ENCODE results near the gene ZNF423.

The ZNF423 gene

DNA sequence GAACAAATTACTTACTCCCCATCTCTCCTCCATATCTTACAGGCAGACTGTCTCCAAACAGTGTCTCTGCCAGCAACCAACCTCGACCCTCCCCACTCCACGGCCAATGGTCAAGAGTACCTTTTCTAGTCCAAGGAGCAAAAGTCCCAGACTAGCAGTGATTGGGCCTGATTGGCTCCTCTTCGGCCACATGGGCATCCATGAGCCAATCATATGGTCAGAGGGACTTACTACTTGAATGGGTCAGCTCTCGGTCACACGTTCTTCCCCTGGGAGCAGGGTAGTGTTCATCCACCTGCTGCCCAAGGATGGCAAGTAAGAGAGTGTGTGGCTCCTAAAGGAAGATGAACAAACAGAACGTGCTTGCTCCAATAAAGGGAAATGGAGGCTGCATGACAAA lies 397.7 kb downstream of the ZNF423 start:
- Histone ChIP-seq H3K4me2 (ENCODE audit: low read length) (no peak overlapping the region), H3K9me3 (replicated peaks; ENCODE audit: low read length) (no peaks in the 10 kb centered on the region), H3K9ac (ENCODE audit: low read depth, low read length) (no peak overlapping the region), H3K27me3 (ENCODE audit: control insufficient read depth, insufficient read depth, low read length) (no peaks in the 10 kb centered on the region), H3K4me3 (ENCODE audit: low read length) (no peak overlapping the region), H3K4me1 (ENCODE audit: control insufficient read depth, insufficient read depth, low read length) (no peaks in the 10 kb centered on the region), H3K36me3 (ENCODE audit: insufficient read depth, low read length) (no peaks in the 10 kb centered on the region)

DNA sequence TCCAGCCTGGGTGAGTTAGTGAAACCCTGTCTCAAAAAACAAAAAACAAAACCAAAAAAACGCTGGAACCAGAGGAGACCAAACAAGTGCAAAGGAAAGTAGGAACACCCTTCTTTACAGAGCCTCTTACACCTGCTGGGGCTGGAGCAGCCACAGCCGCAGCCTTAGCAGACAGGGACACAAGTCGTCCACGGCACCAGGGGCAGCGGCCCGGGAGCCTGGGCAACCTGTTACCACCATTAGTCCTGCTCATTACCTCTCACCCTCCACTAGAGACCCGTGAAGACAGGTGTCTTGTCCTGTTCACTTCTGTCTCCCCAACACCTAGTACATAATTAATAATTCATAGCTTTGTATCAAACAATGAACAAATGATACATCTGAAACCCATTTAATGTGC lies 398.7 kb downstream of the ZNF423 start:
- no peak overlapping the region for H3K9ac ChIP-seq (ENCODE audit: low read depth, low read length)
- no peak overlapping the region for H3K4me3 ChIP-seq (ENCODE audit: low read length)
- no peaks in the 10 kb centered on the region for H3K9me3 ChIP-seq (replicated peaks; ENCODE audit: low read length)
- H3K4me2 ChIP-seq (ENCODE audit: low read length), result no peak overlapping the region
- H3K36me3 ChIP-seq (ENCODE audit: insufficient read depth, low read length), result no peaks in the 10 kb centered on the region
- H3K27me3 ChIP-seq (ENCODE audit: control insufficient read depth, insufficient read depth, low read length), result no peaks in the 10 kb centered on the region
- no peaks in the 10 kb centered on the region for H3K4me1 ChIP-seq (ENCODE audit: control insufficient read depth, insufficient read depth, low read length)

DNA sequence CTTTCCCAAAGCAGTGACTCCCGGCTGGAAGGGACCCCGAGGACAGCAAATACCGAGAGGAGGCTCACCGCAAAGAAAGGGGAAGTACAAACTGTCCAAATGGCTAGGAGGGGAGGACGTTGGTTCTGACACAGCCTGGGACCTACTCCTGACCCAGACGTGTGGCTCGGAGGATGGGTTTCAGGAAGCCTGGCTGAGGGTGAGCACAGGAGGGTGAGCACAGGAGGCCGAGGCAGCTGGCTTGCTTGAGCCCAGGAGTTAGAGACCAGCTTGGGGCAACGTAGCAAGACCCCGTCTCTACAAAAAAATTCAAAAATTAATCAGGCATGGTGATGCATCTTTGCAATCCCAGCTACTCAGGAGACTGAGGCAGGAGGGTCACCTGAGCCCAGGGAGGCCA lies 399.1 kb downstream of the ZNF423 start:
- Histone ChIP-seq H3K4me3 (ENCODE audit: low read length) (no peak overlapping the region), H3K27me3 (ENCODE audit: control insufficient read depth, insufficient read depth, low read length) (no peaks in the 10 kb centered on the region), H3K9me3 (replicated peaks; ENCODE audit: low read length) (no peaks in the 10 kb centered on the region), H3K4me1 (ENCODE audit: control insufficient read depth, insufficient read depth, low read length) (no peaks in the 10 kb centered on the region), H3K4me2 (ENCODE audit: low read length) (no peak overlapping the region), H3K9ac (ENCODE audit: low read depth, low read length) (no peak overlapping the region), H3K36me3 (ENCODE audit: insufficient read depth, low read length) (no peaks in the 10 kb centered on the region)

DNA sequence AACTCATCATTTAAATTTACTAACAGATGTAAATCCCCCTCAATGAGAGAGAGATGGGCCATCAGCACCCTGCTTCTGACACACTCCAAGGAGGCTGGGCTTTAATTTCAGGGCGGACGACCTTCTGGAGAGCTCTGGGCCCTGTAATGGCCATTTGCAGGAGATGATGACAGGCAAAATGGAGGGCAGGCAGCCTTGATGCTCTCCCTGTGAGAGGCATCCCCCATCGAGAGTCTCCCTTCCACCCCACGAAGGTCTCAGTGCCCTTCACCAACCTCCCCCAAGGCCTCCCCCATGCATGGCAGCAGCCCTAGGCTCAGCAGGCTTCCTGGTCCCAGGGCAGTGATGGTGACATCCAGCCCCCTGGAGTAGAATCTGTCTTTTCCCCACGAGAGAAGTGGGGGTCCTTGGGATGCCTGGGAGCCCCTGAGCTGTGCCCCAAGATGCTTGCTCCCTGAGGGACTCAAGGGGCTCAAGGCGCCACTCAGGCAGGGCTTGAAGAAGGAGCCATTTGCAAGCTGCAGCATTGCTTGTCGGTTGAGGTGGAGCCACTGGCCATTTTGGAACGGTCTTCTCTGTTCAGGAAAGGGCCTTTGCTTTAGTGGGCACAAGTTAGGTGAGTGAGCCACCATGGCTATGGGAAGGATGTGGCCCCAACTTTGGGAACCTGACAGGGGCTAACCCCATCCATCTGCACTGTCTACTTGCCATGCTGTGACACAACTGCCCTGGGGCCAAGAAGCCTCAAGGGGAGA lies 399.7 kb downstream of the ZNF423 start:
- Histone ChIP-seq H3K9me3 (replicated peaks; ENCODE audit: low read length) (no peaks in the 10 kb centered on the region), H3K4me2 (ENCODE audit: low read length) (no peak overlapping the region), H3K36me3 (ENCODE audit: insufficient read depth, low read length) (no peaks in the 10 kb centered on the region), H3K27me3 (ENCODE audit: control insufficient read depth, insufficient read depth, low read length) (no peaks in the 10 kb centered on the region), H3K9ac (ENCODE audit: low read depth, low read length) (no peak overlapping the region), H3K4me1 (ENCODE audit: control insufficient read depth, insufficient read depth, low read length) (no peaks in the 10 kb centered on the region), H3K4me3 (ENCODE audit: low read length) (no peak overlapping the region)

DNA sequence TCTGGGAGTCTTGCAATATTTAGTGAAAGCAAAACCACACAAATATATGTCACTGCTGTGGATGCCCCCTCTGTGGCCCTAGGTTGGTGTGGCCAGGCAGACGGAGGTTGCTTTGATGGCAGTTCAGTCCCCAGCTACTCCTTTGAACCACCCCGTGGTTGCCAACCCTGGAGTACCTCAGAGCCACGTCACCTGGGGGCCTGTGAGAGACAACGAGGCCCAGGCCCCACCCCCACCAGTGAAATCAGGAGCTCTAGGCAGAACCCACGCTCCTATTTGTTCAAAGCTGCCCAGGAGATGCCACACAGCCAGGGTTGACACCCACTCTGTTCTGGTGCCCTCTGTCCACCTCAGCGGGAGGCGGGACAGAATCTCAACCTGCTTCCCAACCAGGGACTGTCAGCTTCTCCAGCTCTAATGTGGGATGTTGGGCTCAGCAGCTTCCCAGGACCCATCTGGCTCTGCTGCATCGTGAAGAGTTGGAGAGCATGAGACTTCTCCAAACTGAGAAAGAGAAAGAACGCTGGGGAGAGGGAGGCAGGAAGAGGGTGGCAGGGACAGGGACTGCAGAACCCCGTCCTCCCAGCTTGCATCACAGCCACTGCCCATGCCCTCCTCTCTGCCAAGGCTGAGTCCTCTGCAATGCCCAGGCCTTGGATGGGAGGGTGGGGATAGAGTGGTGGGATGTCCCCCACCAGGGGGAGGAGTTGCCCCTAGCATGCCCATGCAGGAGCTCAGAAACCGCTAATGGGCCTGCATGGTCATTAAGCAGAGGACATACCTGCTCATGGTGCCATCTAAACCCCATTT lies 400.5 kb downstream of the ZNF423 start:
- no peaks in the 10 kb centered on the region for H3K27me3 ChIP-seq (ENCODE audit: control insufficient read depth, insufficient read depth, low read length)
- H3K4me2 ChIP-seq (ENCODE audit: low read length), result no peak overlapping the region
- no peaks in the 10 kb centered on the region for H3K9me3 ChIP-seq (replicated peaks; ENCODE audit: low read length)
- no peaks in the 10 kb centered on the region for H3K36me3 ChIP-seq (ENCODE audit: insufficient read depth, low read length)
- no peak overlapping the region for H3K4me3 ChIP-seq (ENCODE audit: low read length)
- H3K4me1 ChIP-seq (ENCODE audit: control insufficient read depth, insufficient read depth, low read length), result no peaks in the 10 kb centered on the region
- H3K9ac ChIP-seq (ENCODE audit: low read depth, low read length), result no peak overlapping the region

DNA sequence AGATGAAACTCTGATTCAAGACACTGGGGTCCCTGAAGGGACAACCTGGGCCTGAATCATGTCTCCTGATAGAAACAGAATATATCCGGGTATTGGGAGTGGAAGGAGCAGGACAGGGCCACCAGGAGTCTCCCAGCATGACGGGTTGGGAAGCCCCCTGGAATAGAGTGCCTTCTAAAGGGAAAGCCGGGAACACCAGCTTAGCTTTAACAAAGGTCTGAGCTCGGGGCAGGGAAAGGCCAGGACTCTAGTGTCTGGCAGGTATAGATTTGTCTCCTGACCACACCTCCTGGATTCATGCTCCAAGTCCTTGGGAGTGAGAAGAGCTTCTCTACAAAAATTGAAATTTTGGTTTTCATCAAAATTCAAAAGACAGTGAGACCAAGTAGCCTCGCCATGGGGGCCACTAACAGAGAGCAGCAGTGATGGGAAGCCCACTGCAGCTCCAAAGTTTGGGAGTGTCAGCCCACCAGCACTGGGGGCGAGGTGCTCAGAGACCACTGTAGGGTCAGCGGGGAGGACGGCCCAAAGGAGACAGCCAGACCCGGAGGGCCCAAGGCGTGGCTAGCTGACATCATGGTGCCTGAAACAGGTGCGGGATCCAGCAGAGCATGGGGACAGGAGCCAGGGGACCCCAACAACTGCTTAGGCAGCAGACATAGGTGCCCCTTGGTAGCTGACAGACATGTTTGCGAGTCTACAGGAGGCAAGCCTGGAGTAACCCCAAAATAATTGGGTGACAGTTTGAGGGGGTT lies 401.3 kb downstream of the ZNF423 start:
- H3K36me3 ChIP-seq (ENCODE audit: insufficient read depth, low read length), result no peaks in the 10 kb centered on the region
- H3K27me3 ChIP-seq (ENCODE audit: control insufficient read depth, insufficient read depth, low read length), result no peaks in the 10 kb centered on the region
- H3K9ac ChIP-seq (ENCODE audit: low read depth, low read length), result no peak overlapping the region
- H3K9me3 ChIP-seq (replicated peaks; ENCODE audit: low read length), result no peaks in the 10 kb centered on the region
- H3K4me2 ChIP-seq (ENCODE audit: low read length), result no peak overlapping the region
- no peaks in the 10 kb centered on the region for H3K4me1 ChIP-seq (ENCODE audit: control insufficient read depth, insufficient read depth, low read length)
- H3K4me3 ChIP-seq (ENCODE audit: low read length), result no peak overlapping the region

DNA sequence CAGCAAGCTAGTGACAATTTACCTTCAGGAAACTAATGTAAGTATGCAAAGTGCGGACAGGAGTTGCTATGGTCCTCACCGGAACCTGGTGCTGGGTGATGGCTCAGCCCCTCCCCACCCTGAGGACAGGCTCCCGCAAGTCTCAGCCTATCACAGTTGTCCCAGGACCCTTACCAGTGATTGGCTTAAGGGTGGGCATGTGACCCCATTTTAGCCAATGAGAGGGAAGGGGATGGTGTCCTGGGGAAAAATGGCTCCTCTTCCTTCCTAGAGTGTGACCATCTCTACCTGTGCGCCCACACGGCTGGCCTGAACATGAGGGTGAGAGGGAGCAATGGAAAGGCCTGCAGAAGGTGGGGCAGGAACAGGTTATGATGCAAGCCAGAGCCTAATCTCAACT lies 401.9 kb downstream of the ZNF423 start:
- Histone ChIP-seq H3K4me1 (ENCODE audit: control insufficient read depth, insufficient read depth, low read length) (no peaks in the 10 kb centered on the region), H3K27me3 (ENCODE audit: control insufficient read depth, insufficient read depth, low read length) (no peaks in the 10 kb centered on the region)

DNA sequence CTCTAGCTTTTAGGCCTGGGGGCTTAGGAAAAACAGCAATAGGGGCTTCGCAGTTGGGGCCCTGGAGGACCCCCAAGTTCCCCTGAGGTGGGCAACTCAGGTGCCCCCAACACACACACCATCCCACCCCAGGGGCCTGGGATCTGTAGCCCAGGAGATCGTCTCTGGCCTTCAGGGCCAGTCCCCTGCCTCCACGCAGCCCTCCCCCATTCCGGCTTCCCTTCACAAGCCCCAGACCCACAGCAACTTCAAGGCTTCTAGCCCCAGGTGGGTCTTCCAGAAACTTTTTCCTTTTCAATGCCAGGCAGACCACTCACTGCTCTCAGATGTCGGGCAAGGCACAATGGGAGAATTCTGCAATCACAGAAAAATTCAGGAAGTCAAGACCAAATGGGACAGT lies 402.9 kb downstream of the ZNF423 start:
- Histone ChIP-seq H3K27me3 (ENCODE audit: control insufficient read depth, insufficient read depth, low read length) (no peaks in the 10 kb centered on the region), H3K4me1 (ENCODE audit: control insufficient read depth, insufficient read depth, low read length) (no peaks in the 10 kb centered on the region), H3K36me3 (ENCODE audit: insufficient read depth, low read length) (no peaks in the 10 kb centered on the region)

More for the DNA sequence above, 401.9 kb downstream of the ZNF423 start:
- Histone ChIP-seq H3K36me3 (ENCODE audit: insufficient read depth, low read length) (no peaks in the 10 kb centered on the region), H3K9ac (ENCODE audit: low read depth, low read length) (no peak overlapping the region), H3K4me3 (ENCODE audit: low read length) (no peak overlapping the region), H3K9me3 (replicated peaks; ENCODE audit: low read length) (no peaks in the 10 kb centered on the region), H3K4me2 (ENCODE audit: low read length) (no peak overlapping the region)

DNA sequence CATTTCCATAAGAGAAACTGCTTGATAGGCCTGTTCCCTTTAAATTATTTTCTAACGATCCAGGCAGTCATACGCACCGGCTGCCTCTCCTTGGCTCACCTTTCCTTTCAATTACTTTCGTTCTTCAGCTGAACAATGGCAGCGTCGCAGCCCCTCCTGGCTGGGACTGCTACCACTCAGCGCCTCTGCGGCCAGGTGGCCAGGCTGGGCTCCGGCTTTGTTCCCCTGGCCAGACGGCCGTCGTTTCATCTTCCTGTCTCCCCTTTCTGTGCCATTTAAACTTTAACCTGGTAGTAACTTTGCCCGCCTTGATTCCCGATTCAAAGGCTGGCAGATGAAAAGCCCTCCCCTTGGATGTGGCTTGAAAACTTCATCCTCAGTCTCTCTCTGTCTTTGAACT lies 403.3 kb downstream of the ZNF423 start:
- H3K4me3 ChIP-seq (ENCODE audit: low read length), result no peak overlapping the region
- no peaks in the 10 kb centered on the region for H3K36me3 ChIP-seq (ENCODE audit: insufficient read depth, low read length)
- no peaks in the 10 kb centered on the region for H3K4me1 ChIP-seq (ENCODE audit: control insufficient read depth, insufficient read depth, low read length)
- no peak overlapping the region for H3K9ac ChIP-seq (ENCODE audit: low read depth, low read length)
- H3K9me3 ChIP-seq (replicated peaks; ENCODE audit: low read length), result no peaks in the 10 kb centered on the region
- H3K4me2 ChIP-seq (ENCODE audit: low read length), result no peak overlapping the region
- no peaks in the 10 kb centered on the region for H3K27me3 ChIP-seq (ENCODE audit: control insufficient read depth, insufficient read depth, low read length)

More for the DNA sequence above, 402.9 kb downstream of the ZNF423 start:
- no peak overlapping the region for H3K9ac ChIP-seq (ENCODE audit: low read depth, low read length)
- H3K4me2 ChIP-seq (ENCODE audit: low read length), result no peak overlapping the region
- no peaks in the 10 kb centered on the region for H3K9me3 ChIP-seq (replicated peaks; ENCODE audit: low read length)
- no peak overlapping the region for H3K4me3 ChIP-seq (ENCODE audit: low read length)

DNA sequence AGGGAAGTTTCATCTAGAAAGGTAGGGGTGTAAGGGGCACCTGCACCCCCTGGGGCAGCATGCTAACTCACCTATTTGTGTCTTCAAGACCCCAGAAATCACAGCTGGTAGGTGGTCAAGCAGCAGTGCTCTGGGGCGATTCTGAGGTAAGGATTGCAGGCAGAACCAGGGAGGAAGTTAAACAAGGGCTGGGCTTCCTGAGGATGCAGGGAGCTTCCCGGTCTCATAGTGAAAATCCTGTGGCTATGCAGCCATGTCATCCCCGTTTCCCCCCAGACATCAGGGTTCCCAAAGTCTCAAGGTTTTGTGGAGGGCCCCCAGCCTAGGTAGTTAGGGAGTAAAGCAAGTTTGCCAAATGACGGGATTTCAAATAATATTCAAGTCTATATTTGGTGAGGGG lies 403.8 kb downstream of the ZNF423 start:
- H3K4me3 ChIP-seq (ENCODE audit: low read length), result no peak overlapping the region
- no peaks in the 10 kb centered on the region for H3K4me1 ChIP-seq (ENCODE audit: control insufficient read depth, insufficient read depth, low read length)
- no peaks in the 10 kb centered on the region for H3K9me3 ChIP-seq (replicated peaks; ENCODE audit: low read length)
- H3K4me2 ChIP-seq (ENCODE audit: low read length), result no peak overlapping the region
- no peaks in the 10 kb centered on the region for H3K27me3 ChIP-seq (ENCODE audit: control insufficient read depth, insufficient read depth, low read length)
- H3K36me3 ChIP-seq (ENCODE audit: insufficient read depth, low read length), result no peaks in the 10 kb centered on the region
- H3K9ac ChIP-seq (ENCODE audit: low read depth, low read length), result no peak overlapping the region

DNA sequence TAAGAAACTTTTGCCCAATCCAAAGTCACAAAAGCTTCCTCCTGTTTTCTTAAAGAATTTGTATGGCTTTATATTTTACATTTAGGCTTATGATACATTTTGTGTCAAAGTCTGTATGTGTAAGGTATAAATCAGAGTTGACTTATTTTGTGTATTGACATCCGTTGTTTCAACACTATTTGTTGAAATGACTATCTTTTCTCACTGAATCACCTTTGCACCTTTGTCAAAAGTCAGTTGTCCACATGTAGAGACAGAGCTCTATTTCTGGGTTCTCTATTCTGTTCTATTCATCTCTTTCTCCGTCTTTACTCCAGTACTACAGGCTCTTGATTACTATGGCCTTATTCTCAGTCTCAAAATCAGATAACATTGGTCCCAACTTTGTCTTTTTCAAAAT lies 409.1 kb downstream of the ZNF423 start:
- Histone ChIP-seq H3K4me2 (ENCODE audit: low read length) (no peak overlapping the region), H3K9ac (ENCODE audit: low read depth, low read length) (no peak overlapping the region), H3K36me3 (ENCODE audit: insufficient read depth, low read length) (no peaks in the 10 kb centered on the region), H3K4me1 (ENCODE audit: control insufficient read depth, insufficient read depth, low read length) (no peaks in the 10 kb centered on the region), H3K4me3 (ENCODE audit: low read length) (no peak overlapping the region), H3K27me3 (ENCODE audit: control insufficient read depth, insufficient read depth, low read length) (no peaks in the 10 kb centered on the region), H3K9me3 (replicated peaks; ENCODE audit: low read length) (no peaks in the 10 kb centered on the region)

All from skeletal muscle satellite cell (primary cell).